Measurements from ENCODE around the gene ELFN1.

ELFN1 gene

DNA sequence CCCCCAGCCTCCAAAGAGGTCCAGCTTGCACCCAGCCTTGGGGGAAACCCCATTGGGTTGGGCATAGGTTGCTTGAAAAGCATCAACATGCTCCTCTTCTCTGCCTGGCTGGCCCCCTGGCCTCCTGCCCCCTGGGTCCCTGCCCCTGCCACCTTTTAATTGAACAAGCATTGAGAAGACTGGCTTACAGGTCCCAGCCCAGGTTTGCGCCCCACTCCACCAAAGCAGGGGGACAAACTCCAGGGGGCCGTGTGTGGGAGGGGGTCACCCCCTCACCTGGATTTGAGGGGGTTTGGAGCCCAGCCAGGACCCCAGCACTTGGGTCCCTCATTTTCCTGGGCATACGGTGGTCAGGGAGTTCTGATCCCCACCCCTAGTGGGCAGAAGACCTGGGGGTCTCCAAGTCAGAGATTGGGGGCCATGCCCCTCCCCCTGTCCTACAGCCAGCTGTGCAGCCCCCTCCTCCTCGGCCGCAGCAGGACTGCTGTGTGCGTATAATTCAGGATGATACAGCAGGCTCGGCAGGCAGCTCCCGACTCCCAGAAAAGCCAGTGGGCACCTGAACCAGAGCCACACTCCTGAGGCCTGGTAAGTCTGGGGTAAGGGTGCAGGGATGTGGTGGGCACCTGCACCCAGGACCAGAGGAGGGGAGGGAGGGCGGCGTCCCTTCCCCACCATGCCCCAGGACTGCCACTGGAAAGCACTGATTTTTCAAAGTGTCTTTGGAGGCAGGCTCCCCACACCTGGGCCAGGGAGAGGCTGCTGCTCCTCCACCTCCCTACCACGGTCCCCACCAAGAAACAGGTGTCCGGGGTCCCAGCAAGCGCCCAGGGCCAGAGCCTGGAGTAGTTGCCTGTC lies 1.7 kb downstream of the ELFN1 start:
- DNase-seq (ENCODE audit: extremely low read depth, low read depth): no peak
- TF ChIP-seq, protein P1, sequence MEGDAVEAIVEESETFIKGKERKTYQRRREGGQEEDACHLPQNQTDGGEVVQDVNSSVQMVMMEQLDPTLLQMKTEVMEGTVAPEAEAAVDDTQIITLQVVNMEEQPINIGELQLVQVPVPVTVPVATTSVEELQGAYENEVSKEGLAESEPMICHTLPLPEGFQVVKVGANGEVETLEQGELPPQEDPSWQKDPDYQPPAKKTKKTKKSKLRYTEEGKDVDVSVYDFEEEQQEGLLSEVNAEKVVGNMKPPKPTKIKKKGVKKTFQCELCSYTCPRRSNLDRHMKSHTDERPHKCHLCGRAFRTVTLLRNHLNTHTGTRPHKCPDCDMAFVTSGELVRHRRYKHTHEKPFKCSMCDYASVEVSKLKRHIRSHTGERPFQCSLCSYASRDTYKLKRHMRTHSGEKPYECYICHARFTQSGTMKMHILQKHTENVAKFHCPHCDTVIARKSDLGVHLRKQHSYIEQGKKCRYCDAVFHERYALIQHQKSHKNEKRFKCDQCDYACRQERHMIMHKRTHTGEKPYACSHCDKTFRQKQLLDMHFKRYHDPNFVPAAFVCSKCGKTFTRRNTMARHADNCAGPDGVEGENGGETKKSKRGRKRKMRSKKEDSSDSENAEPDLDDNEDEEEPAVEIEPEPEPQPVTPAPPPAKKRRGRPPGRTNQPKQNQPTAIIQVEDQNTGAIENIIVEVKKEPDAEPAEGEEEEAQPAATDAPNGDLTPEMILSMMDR (IDR thresholded peaks at IDR 0.05; ENCODE audit: low read depth, low read length, missing control alignments): no peak

GRCh38 chr7:1672851-1673486 lies 2.9 kb downstream of the ELFN1 start:
- DNase-seq (ENCODE audit: extremely low read depth, low read depth): no peak
- TF ChIP-seq, protein P1 (IDR thresholded peaks at IDR 0.05; ENCODE audit: low read depth, low read length, missing control alignments): no peak
- H3K4me3 ChIP-seq (replicated peaks; ENCODE audit: low read depth, low read length): no peak overlapping the region

More for the DNA sequence above, 1.7 kb downstream of the ELFN1 start:
- no peak overlapping the region for H3K4me3 ChIP-seq (replicated peaks; ENCODE audit: low read depth, low read length)

DNA sequence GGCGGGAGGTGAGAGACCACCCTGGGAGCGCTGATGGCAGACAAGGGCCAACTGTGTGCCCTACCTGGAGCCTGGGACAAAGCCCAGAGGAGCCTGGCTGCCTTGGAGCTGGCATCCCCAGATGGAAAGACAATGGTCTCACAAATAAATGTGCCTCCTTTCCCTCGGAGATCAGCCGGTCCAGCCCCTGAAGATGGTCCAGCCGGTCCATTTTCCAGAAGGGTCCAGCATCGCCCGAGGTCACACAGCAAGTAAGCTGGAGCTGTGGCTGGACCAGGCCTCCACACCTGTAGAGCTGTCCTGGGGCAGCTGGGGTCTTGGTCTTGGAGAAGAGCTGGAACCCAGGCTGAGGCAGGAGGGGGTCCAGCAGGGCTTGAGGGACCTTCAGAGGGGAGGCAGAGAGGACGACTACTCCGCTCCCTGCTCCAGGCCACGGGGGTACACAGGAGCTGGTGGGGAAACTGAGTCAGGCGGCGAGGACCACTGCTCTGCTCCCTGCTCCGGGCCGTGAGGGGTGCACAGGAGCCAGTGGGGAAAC lies 3.6 kb downstream of the ELFN1 start:
- DNase-seq (ENCODE audit: extremely low read depth, low read depth): no peak
- TF ChIP-seq, protein P1 (IDR thresholded peaks at IDR 0.05; ENCODE audit: low read depth, low read length, missing control alignments): no peak
- H3K4me3 ChIP-seq (replicated peaks; ENCODE audit: low read depth, low read length): no peak overlapping the region

DNA sequence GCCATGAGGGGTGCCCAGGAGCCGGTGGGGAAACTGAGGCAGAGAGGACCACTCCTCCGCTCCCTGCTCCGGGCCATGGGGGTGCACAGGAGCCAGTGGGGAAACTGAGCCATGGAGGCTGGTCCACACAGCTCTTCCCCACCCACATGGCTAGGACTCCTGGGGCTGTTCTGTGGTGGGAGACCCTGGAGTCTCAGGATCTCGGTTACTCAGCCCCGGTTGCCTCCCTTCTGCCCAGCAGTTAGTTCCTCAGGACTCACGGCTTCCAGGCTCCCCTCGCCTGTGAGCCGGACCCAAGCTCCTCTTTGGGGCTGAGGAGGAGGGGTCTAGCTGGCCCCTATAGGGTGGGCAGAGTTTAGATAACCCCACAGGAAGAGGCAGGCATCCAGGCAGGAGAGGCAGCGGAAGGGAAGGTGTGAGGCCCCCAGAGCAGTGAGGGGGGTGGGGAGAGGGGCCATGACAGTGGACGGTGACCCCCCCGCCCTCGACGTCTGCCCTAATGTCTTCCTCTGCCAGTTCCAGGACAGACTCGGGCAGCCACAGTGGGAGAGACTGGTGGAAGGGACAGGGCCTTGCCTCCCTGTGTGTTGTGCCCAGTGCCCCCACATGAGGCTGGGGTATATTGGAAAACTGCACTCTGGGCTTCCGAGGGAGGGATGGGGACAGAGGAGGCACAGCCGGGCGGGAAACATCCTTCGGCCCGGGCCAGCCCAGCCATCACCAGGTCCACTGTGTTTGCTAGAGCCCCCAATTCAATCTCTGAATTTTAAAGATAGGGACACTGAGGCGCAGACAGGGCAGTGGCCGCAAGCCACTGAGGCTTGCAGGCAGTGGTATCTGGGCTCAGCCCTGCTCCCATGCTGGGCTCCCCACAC lies 4.3 kb downstream of the ELFN1 start:
- DNase-seq (ENCODE audit: extremely low read depth, low read depth): no peak
- TF ChIP-seq, protein P1 (IDR thresholded peaks at IDR 0.05; ENCODE audit: low read depth, low read length, missing control alignments): no peak

DNA sequence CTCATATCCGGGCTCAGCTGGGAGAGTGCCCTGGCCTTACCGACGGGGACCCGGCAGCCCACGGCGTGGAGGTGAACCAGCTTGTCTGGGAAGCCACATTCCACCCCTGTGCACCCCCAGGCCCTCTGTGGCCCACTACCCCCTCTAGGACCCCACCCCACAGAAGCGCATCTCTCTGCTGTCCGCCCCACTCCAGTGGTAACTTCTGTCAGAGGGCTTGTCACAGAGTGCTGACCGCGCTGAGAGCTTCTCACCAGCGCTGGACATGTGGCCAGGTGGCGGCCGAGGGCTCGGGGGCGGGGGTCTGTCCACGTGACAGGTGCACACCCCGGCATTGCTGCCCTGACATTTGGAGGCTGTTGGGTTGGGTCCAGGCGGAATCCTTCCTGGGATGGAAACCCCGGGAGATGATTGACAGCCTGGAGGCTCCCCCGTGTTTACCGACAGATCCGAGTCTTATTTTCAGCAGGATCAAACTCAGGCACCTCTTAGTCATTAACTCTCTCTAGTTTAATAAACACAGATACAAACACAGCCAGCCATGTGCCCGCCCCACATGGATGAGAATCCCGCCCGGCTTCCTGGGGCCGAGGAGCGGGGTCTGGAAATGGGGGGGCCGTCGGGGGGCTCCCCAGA lies 5.1 kb downstream of the ELFN1 start:
- TF ChIP-seq, protein P1 (IDR thresholded peaks at IDR 0.05; ENCODE audit: low read depth, low read length, missing control alignments): no peak
- no peak for DNase-seq (ENCODE audit: extremely low read depth, low read depth)

More for the DNA sequence above, 4.3 kb downstream of the ELFN1 start:
- no peak overlapping the region for H3K4me3 ChIP-seq (replicated peaks; ENCODE audit: low read depth, low read length)

More for the DNA sequence above, 5.1 kb downstream of the ELFN1 start:
- no peak overlapping the region for H3K4me3 ChIP-seq (replicated peaks; ENCODE audit: low read depth, low read length)
